HEK293T (cell line): Measurements from ENCODE around the gene RARA.

Source experiments
- ARNT ChIP-seq: fragments of 450-650 bp; IDR thresholded peaks from 2 replicates; pipeline ENCODE4 v1.6.1; 2017; ENCODE audit warnings: mild to moderate bottlenecking
- ELF4 ChIP-seq: fragments of 450-650 bp; IDR thresholded peaks from 2 replicates; pipeline ENCODE4 v1.6.1; 2017; ENCODE audit warnings: antibody characterized with exemption
- FOXK2 ChIP-seq: fragments of 450-650 bp; IDR thresholded peaks from 2 replicates; pipeline ENCODE4 v1.6.1; 2016; ENCODE audit warnings: mild to moderate bottlenecking
- FOXM1 ChIP-seq: fragments of 450-650 bp; IDR thresholded peaks from 2 replicates; pipeline ENCODE4 v1.6.1; 2017; ENCODE audit warnings: mild to moderate bottlenecking, borderline replicate concordance
- HDGF ChIP-seq: fragments of 450-650 bp; IDR thresholded peaks from 2 replicates; pipeline ENCODE4 v1.6.1; 2017; ENCODE audit warnings: antibody characterized with exemption, borderline replicate concordance
- L3MBTL2 ChIP-seq: fragments of 450-650 bp; conservative IDR thresholded peaks from 2 replicates; pipeline ENCODE4 v1.6.1; 2016; ENCODE audit warnings: mild to moderate bottlenecking
- LEF1 ChIP-seq: fragments of 450-650 bp; IDR thresholded peaks from 2 replicates; pipeline ENCODE4 v1.6.1; 2017; ENCODE audit warnings: mild to moderate bottlenecking, borderline replicate concordance
- SP1 ChIP-seq: fragments of 450-650 bp; IDR thresholded peaks from 2 replicates; pipeline ENCODE4 v1.6.1; 2017
- SUZ12 ChIP-seq: fragments of 450-650 bp; IDR thresholded peaks from 2 replicates; pipeline ENCODE4 v1.6.1; 2016; ENCODE audit warnings: mild to moderate bottlenecking
- TARDBP ChIP-seq: fragments of 450-650 bp; IDR thresholded peaks from 2 replicates; pipeline ENCODE4 v1.6.1; 2016
- TF ChIP-seq, protein P1 (sequence below): fragments of 450-650 bp; IDR thresholded peaks from 2 replicates; pipeline ENCODE4 v1.6.1; 2016

DNA sequence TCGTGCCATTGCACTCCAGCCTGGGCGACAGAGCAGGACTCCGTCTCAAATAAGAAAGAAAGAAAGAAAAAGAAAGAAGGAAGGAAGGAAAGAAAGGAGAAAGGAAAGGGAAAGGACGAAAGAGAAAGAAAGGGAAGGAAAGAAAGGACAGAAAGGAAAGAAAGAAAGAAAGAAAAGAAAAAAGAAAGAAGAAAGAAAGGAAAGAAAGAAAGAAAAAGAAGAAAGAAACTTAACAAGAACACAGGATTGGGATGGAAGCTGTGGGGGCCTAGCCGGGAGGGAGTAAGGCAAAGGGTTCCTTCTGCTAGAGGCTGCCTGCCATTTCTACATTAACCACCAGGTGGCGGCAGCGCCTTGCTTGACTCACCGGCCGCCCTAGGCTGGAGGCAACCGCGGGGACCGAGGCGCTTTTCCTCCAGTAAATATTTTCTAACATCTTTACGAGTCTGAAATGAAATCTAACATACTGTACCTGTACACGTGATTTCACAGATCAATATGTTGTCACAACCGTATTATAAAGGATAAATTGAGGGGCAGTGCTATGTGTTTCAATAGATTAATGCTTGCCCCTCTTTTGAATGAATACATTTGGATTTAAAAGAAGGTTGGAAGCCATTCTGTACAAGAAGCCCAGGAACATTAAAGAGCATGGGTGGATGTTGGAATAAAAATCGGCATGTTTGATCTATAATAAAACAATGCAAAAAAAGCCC is 49.5 kb downstream of the RARA start:
- TF ChIP-seq ARNT: no peak
- no peak for TF ChIP-seq SUZ12
- TF ChIP-seq HDGF: no peak
- TF ChIP-seq TARDBP: no peak
- no peak for TF ChIP-seq ELF4
- TF ChIP-seq LEF1: no peak
- TF ChIP-seq L3MBTL2: no peak
- TF ChIP-seq FOXK2: no peak
- TF ChIP-seq, protein P1, sequence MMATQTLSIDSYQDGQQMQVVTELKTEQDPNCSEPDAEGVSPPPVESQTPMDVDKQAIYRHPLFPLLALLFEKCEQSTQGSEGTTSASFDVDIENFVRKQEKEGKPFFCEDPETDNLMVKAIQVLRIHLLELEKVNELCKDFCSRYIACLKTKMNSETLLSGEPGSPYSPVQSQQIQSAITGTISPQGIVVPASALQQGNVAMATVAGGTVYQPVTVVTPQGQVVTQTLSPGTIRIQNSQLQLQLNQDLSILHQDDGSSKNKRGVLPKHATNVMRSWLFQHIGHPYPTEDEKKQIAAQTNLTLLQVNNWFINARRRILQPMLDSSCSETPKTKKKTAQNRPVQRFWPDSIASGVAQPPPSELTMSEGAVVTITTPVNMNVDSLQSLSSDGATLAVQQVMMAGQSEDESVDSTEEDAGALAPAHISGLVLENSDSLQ: no peak
- TF ChIP-seq FOXM1: no peak
- no peak for TF ChIP-seq SP1
